ENCODE data around the gene OR51L1.

The OR51L1 gene

GRCh38 chr11:5046754-5047330, 52.2 kb downstream of the OR51L1 start:
- Histone ChIP-seq H3K9ac (ENCODE audit: low read length) (no peak overlapping the region), H3K27me3 (replicated peaks; ENCODE audit: control insufficient read depth, insufficient read depth, low read length) (no peaks in the 10 kb centered on the region), H3K4me3 (ENCODE audit: low read length) (no peak overlapping the region), H3K9me3 (ENCODE audit: control insufficient read depth, low read length) (no peaks in the 10 kb centered on the region), H3K36me3 (ENCODE audit: control insufficient read depth, insufficient read depth, low read length, severe bottlenecking) (no peaks in the 10 kb centered on the region), H3K4me1 (ENCODE audit: control insufficient read depth, insufficient read depth, low read length) (no peaks in the 10 kb centered on the region)
- DNase-seq (ENCODE audit: low read depth) = no peak
